Activated CD4-positive, alpha-beta memory T cell treated with anti-CD3 and anti-CD28 coated beads for 36 hours (primary cell): ENCODE measurements around the gene RPS16. TPM values are rescaled to one million over a fixed set of nuclear protein-coding genes. Genes with fewer than 3 reads are reported as not detected.

ENCODE experiments used
- microRNA-seq: library from miRNA; unstranded; fragments of <30 nt; microRNA quantifications from one replicate; pipeline ENCODE4 v1.2.0, GENCODE V29; 2022; ENCODE audit warnings: borderline number of aligned reads, borderline microRNAs expressed, borderline replicate concordance
- total RNA-seq, 2 experiments: library from RNA; stranded (reverse); gene quantifications; one replicate each; pipeline ENCODE4 v1.2.3, GENCODE V29; 2021

Gene RPS16
- total RNA-seq, 2 experiments from 2014 or later: 3,682 to 3,746 TPM

Small RNAs within 50 kb of the gene (microRNA-seq; reads per million reads assigned to microRNA genes)
- gene MIR4530: 1.2 reads per million

Other genes starting within 250 kb of the RPS16 start
- not detected for gene NCCRP1, start 239.0 kb downstream of the RPS16 start, total RNA-seq
- gene SYCN, start 231.7 kb downstream of the RPS16 start, total RNA-seq: not detected
- under 1 TPM in 1 of 2 experiments, not detected in 1; 0.34 TPM for gene IFNL3, start 190.9 kb downstream of the RPS16 start, total RNA-seq
- not detected for gene IFNL4, start 187.1 kb downstream of the RPS16 start, total RNA-seq
- gene IFNL2, start 167.6 kb downstream of the RPS16 start, total RNA-seq: not detected
- 1 to 10 TPM; 1.2 to 1.6 TPM for gene IFNL1, start 139.5 kb downstream of the RPS16 start, total RNA-seq
- gene LRFN1, start 115.1 kb downstream of the RPS16 start, total RNA-seq: 1 to 10 TPM; 6.4 to 6.5 TPM
- gene GMFG, start 99.9 kb downstream of the RPS16 start, total RNA-seq: 100 to 1,000 TPM; 393 to 415 TPM
- gene SAMD4B, start 93.5 kb downstream of the RPS16 start, total RNA-seq: 10 to 100 TPM; 49.4 to 51.3 TPM
- 10 to 100 TPM; 41.6 to 43.8 TPM for gene PAF1, start 44.8 kb downstream of the RPS16 start, total RNA-seq
- 10 to 100 TPM; 22.2 to 26.9 TPM for gene MED29, start 44.6 kb downstream of the RPS16 start, total RNA-seq
- gene ZFP36, start 29.1 kb downstream of the RPS16 start, total RNA-seq: 100 to 1,000 TPM; 104 to 118 TPM
- gene PLEKHG2, start 23.3 kb downstream of the RPS16 start, total RNA-seq: 10 to 100 TPM; 74.9 to 80.6 TPM
- gene SUPT5H, start 9.6 kb upstream of the RPS16 start, total RNA-seq: 100 to 1,000 TPM; 180 to 183 TPM
- gene TIMM50, start 44.9 kb upstream of the RPS16 start, total RNA-seq: 10 to 100 TPM; 83.1 to 86.7 TPM
- gene DLL3, start 63.0 kb upstream of the RPS16 start, total RNA-seq: under 1 TPM; 0.67 to 0.80 TPM
- gene SELENOV, start 79.2 kb upstream of the RPS16 start, total RNA-seq: not detected
- 1 to 10 TPM; 3.3 to 3.8 TPM for gene EID2B, start 96.9 kb upstream of the RPS16 start, total RNA-seq
- 10 to 100 TPM; 13.0 to 13.1 TPM for gene EID2, start 104.2 kb upstream of the RPS16 start, total RNA-seq
- gene LGALS13, start 166.6 kb upstream of the RPS16 start, total RNA-seq: not detected
- gene LGALS16, start 220.0 kb upstream of the RPS16 start, total RNA-seq: not detected